GM19372 (cell line): ENCODE measurements around the gene C13orf46.

ENCODE experiments used
- ATAC-seq: cut with Tn5 transposase; IDR thresholded peaks from one replicate; pipeline ENCODE4 v1.9.1; 2021; ENCODE audit warnings: mild to moderate bottlenecking, low read depth, moderate library complexity; ENCODE audit not compliant: unreplicated experiment

The C13orf46 gene

DNA sequence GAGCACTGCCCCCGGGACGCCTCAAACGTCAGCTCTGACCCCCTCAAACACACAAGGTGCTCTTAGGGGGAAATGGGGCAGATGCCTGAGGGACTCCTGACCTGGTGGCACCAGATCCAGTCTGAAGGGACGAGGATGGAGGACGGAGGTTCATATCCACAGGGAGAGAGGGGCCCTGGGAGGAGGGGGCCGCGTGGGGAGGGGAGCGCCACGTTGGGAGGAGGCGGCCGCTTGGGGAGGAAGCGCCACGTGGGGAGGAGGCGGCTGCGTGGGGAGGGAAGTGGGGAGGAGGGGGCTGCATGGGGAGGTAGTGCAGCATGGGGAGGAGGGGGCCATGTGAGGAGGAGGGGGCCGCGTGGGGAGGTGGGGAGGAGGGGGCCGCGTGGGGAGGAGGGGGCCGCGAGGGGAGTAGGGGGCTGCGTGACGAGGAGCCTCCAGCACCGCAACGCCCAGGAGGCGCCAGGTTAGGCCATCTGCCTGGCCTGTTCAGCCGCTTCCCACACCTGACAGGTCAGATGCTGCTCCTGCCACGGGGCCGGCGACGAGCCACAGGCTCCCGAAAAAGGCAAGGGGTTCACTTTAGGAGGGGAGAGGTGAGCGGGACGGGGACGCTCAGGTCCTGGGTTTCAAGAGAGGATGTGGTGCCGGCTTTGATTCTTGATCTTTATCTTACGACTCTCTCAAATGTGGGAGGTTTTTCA lies 36.7 kb upstream of the C13orf46 start:
- no peak for ATAC-seq

- ATAC-seq: no peak
Observed at GRCh38 chr13:114009590-114010400, 35.9 kb upstream of the C13orf46 start.

DNA sequence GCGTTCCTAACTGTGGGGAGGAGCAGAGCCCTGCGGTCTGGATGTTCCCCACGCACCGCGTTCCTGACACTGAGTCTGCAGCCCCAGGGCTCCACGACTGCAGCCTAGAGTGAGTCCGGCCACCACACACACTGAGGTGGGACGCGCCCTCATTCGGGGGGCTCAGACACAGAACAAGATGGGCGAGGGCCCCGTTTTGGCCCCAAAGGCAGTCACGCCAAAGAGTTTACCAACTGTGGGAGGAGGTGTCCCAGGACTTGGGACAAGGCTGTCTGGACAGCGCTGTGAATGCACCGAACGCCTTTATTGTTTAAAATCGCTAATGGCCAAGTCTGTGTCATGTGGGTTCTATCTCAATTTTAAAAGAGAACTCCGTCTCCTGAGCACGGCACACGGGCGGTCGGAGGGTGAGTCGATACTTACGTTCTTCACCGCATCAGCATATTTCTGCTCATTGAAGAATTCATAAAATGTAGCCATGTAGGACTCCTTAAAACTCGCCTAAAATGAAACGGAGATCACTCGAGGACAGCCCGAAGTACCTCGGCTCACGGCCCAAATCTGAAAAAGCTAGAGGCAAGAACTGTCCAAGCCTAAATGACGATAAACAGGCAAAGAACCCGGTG lies 35.2 kb upstream of the C13orf46 start:
- no peak for ATAC-seq

DNA sequence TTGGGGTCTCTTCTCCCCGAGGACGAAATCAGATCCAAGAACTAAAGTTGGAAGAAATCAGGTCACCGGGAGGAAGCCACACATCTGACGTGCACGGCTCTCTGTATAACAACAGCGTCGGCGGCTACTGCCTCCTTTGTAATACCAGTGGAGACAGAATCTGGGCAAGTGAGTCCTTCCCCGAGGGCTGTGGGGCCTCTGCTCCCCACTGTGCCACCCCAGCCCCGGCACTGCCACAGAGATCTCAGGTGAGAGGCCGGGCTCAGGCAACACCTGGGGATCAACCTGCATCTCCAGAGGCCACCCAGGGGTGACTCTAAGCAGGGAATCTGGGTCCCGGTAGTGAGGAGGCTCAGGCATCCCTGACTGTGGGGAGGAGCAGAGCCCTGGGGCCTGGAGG lies 33.7 kb upstream of the C13orf46 start:
- no peak for ATAC-seq

GRCh38 chr13:114005206-114005724 lies 31.4 kb upstream of the C13orf46 start:
- ATAC-seq: no peak

DNA sequence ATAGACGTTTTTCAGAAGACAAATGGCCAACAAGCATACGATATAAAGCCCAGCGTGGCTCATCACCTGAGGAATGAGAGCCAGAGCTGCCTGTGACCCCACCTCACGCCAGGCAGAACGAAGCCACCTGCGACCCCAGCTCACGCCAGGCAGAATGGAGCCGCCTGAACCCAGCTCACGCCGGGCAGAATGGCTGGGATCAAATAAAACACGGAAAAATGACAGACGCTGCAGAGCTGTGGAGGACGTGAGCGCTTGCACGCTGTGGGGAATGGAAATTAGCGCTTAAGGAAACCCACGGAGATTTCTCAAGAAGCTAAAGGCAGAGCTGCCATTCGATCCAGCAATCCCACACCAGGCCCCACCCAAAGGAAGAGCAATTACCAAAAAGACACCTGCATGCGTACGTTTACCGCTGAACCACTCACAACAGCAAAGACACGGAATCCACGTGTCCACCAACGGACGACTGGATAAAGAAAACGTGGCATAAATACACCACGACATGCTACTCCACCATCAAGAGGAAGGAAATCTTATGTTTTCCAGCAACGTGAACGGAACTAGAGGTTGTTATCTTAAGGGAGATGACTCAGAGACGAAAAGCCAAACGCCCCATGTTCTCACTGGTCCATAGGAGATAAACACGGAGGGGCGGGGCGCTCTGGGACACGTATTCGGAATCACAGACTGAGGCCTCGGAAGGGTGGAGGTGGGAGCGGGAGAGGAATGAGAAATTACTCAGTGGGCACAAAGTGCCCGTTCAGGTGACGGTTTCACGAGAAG lies 30.7 kb upstream of the C13orf46 start:
- no peak for ATAC-seq

DNA sequence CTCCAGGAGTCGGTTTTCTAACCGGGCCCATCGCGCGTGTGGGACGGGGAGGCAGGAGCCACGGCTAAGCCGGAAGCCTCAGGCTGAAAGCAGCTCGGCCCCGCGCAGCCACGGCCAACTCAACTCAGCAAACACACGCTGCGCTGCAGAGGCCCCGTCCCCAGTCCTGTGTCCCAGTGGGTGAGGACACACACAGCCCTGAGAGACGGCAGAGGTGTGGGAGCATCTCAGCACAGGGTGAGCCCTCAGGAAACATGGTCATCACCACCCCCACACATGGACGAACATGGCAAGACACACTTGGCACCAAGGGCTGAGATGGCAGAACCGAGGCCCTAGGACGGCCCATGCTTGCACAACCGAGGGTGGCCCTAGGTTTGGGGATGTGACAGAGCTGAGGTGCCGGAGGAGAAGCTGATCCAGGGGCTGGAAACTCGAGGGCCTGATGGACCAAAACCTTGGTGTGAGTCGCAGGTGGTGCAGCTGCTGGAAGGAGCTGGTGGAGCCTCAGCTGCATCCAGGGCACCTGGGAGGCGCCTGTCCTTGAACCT lies 29.0 kb upstream of the C13orf46 start:
- ATAC-seq: no peak

DNA sequence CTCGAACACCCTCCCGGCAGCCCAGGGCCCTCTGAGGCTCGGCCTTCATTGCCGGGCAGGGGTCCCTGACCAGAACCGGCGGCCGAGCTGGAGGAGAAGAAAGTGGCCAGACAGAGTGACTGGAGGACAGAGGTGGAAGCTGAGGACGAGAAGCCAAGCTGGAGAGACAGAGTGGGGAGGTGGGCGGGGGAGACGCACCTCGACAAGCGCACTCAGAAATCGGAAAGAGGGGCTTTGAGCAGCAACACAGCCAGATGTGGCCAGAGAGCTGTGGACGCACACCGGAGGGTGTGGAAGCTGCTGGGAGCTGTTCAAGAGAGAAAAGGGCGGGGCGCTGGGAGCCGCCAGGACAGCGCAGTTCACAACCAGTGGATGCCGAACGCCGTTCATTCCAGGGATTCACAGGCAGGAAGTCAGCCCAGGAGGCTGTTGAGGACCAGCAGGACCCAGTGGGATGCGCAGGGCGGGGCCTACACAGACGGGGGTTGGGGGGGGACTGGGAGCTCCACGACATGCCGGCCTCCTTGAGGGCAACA lies 28.2 kb upstream of the C13orf46 start:
- no peak for ATAC-seq

- no peak for ATAC-seq
Observed at GRCh38 chr13:114001331-114002008, 27.6 kb upstream of the C13orf46 start.

DNA sequence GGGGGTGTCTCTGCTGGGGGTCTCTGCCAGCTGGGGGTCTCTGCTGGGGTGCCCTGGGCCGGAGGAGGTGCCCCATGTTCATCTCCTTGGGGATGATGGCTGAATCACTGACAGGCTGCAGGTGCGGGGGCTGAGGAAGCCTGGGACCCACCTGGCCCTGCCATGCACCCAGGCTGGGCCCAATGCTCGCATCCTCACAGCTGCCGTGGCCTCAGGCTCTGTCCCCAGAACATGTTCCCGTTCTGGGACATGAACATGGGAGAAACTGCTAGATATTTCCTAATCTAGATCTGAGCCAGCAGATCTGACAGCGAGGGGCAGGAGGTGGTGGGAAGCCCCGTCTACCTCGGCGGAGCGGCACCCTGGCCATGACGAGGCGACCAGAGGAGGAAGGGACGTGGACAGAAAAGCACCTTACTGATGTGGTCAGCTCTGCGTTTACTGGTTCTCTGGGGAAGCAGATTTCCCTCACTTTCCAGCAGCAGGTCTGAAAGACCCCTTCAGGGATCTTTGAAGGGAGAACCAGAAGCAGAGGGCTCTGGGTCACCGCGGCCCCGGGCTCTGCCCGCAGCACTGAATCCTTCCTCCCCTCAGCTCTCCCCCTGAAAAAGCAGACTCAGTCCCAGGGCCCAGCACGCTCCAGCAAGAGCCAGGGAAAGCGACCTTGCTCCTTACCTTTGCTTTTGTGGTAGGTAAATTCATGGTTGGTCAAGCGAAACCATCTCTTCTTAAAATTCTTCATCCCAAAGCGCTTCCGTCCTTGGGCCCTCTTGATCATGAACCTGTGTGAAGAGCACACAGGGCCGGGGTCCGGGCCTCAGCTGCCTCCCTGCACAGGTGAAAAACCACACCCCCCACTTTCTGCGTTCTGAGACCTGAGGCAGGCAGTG lies 26.5 kb upstream of the C13orf46 start:
- no peak for ATAC-seq

GRCh38 chr13:113999618-113999910 lies 25.7 kb upstream of the C13orf46 start:
- ATAC-seq: no peak

- no peak for ATAC-seq
Observed at GRCh38 chr13:113998781-113999617, 25.1 kb upstream of the C13orf46 start.

DNA sequence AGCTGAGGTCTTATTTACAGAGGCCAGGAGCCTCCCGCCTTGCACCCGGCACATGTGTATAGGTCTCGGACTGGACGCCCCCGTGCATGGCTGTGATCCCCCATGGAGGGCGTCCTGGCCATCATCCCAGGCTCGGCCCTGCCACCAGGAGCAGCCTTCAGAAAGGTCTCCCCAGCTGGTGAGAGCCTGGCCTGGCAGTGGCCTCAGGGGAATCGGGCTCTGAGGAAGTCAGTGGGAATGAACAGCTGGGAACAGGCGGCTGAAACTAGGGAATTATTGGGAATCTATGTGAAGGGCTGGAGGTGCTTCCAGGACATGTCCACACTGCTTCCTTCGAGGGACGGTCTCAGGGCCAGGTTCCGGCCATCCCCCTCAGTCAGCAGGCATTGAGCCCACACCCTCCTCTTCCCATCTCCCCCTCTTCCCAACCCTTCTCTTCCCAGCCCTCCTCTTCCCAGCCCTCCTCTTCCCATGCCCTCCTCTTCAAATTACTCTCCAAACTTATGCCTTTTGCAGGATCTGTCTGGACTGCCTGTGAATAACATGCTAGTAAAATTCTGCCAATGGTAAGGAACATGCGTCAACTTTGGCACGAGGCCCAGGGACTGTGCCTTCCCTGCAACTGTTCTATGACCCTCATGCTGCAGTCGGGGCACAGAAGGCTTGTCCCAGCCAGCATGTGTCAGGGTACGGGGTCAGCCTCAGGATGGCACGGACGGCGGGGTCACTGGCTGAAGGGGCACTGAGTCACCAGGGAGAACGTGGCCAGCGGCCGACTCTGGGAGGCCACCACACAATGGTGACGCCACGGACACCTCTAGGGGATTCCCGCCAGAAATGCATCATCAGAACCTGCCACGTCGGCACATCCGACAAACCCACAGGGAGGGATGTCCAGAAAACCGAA lies 24.2 kb upstream of the C13orf46 start:
- no peak for ATAC-seq

DNA sequence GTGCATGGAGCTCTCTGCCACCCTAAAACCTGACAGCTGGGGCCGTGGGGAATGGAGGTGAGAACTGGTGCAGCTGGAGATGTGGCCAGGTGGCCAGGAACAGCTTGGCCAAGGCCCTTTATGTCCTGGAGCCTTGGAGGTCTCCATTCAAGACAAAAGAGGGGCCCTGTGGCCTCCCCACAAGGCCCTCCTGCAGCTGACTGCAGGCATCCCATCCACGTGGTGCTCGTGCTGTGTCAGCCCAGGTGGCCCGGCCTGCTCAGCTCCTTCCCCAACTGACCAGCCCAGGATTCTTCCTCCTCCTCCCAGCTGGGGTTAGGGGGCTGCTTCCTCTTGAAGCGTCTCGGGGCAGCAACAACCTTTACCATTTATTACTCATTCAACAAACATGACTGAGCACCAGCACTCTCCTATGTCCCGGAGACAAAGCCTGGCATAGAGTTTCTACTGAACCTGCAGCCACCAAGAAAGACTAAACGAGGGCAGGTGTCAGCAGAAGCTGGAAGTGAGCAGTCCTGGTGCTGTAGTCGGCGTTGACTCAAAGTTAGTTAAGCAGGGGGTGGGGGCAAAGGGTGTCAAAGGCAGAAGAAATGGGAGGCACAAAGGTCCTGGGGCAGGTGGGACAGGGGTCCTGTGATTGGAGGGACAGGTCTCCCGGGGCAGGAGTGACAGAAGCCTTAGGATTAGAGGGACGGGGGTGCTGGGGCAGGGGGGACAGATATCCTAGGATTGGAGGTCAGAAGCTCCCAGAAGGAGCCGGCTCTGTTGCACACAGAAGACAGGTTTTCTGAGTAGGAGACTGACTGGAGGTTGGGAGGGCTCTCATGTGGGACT lies 23.3 kb upstream of the C13orf46 start:
- ATAC-seq: no peak

GRCh38 chr13:113996081-113996911 lies 22.4 kb upstream of the C13orf46 start:
- ATAC-seq: no peak
